Endothelial cell of umbilical vein (primary cell): ENCODE data around the gene CLEC16A. TPM values are rescaled to one million over a fixed set of nuclear protein-coding genes. Genes with fewer than 3 reads are reported as not detected.

ENCODE experiments used
- BruUV-seq: library from RNA; stranded (reverse); fragments of 400-500 nt; replicated peaks from 2 replicates; lab custom pipeline; 2021; lab: Mats Ljungman, UMichigan
- CTCF ChIA-PET: fragments of 300-600, 350-600 bp; sonication (Branson Sonifier 250); formaldehyde crosslinking; loops from one replicate; lab custom pipeline; 2021; ENCODE audit warnings: antibody characterized with exemption, inconsistent platforms; lab: Charles Lee
- POLR2A ChIA-PET: fragments of 300-600, 350-600 bp; sonication (Branson Sonifier 250); formaldehyde crosslinking; loops from one replicate; lab custom pipeline; 2021; ENCODE audit warnings: antibody characterized with exemption, inconsistent platforms; lab: Charles Lee
- DNase-seq: peaks from one replicate; pipeline ENCODE4 v3.0.0-alpha.2; 2011; ENCODE audit warnings: low read depth, low spot score
- FAIRE-seq: peaks from 2 replicates; lab custom pipeline; 2011; peaks lifted over from hg19 to GRCh38; lab: Jason Lieb, UNC
- H2AFZ ChIP-seq: 2 replicates; pipeline ENCODE4 v1.6.0; 2012; ENCODE audit warnings: low read depth, low read length, control low read depth, inconsistent platforms
- H3K27ac ChIP-seq: 2 replicates; pipeline ENCODE4 v1.5.1; 2011; ENCODE audit warnings: low read depth, mild to moderate bottlenecking, control low read depth, low read length, moderate library complexity; ENCODE audit not compliant: insufficient read depth
- H3K27me3 ChIP-seq, 2 experiments: 2 replicates each; pipeline versions ENCODE4 v1.6.0 to v1.6.1; 2011; ENCODE audit warnings: low read length in 2 of 2, mixed read lengths in 1 of 2; ENCODE audit not compliant: control insufficient read depth in 2 of 2, insufficient read depth in 2 of 2
- H3K36me3 ChIP-seq, 2 experiments: 2 replicates in 1 of 2; 3 replicates in 1 of 2; pipeline ENCODE4 v1.5.1; 2011; ENCODE audit warnings: low read length in 2 of 2, mild to moderate bottlenecking in 1 of 2, moderate library complexity in 1 of 2; ENCODE audit not compliant: control insufficient read depth in 2 of 2, insufficient read depth in 2 of 2; ENCODE audit errors: extremely low read depth in 1 of 2
- H3K4me1 ChIP-seq: 3 replicates; pipeline ENCODE4 v1.5.1; 2011; ENCODE audit warnings: mild to moderate bottlenecking, low read length; ENCODE audit not compliant: control insufficient read depth, insufficient read depth; ENCODE audit errors: extremely low read depth
- H3K4me2 ChIP-seq: 2 replicates; pipeline ENCODE4 v1.6.1; 2011; ENCODE audit warnings: low read length, control low read depth, mixed read lengths; ENCODE audit not compliant: insufficient read depth
- H3K4me3 ChIP-seq, 3 experiments: fragments of 200-600 bp in 1 of 3; sonication (generic), shearing (Covaris generic) in 1 of 3; replicated peaks in 1 of 3; 2 replicates each; pipeline ENCODE4 v1.5.1; 2011 to 2016; ENCODE audit warnings: control low read depth in 3 of 3, low read length in 3 of 3, mild to moderate bottlenecking in 2 of 3, inconsistent platforms in 1 of 3, low read depth in 1 of 3, moderate library complexity in 1 of 3; ENCODE audit not compliant: insufficient read depth in 1 of 3
- H3K79me2 ChIP-seq: 2 replicates; pipeline ENCODE4 v1.6.0; 2012; ENCODE audit warnings: low read length, inconsistent platforms; ENCODE audit not compliant: control insufficient read depth, insufficient read depth
- H3K9ac ChIP-seq: replicated peaks from 2 replicates; pipeline ENCODE3; 2011; ENCODE audit warnings: low read length, control low read depth; ENCODE audit not compliant: insufficient read depth; ENCODE audit errors: extremely low read depth
- H3K9me1 ChIP-seq: replicated peaks from 3 replicates; pipeline ENCODE4 v1.6.0; 2011; ENCODE audit warnings: mild to moderate bottlenecking, low read length; ENCODE audit not compliant: control insufficient read depth, insufficient read depth; ENCODE audit errors: extremely low read depth
- H3K9me3 ChIP-seq: replicated peaks from 2 replicates; pipeline ENCODE4 v1.5.1; 2012; ENCODE audit warnings: low read length, inconsistent platforms; ENCODE audit not compliant: control insufficient read depth, insufficient read depth
- H4K20me1 ChIP-seq: replicated peaks from 2 replicates; pipeline ENCODE3; 2011; ENCODE audit warnings: mild to moderate bottlenecking, low read length; ENCODE audit not compliant: control insufficient read depth, insufficient read depth; ENCODE audit errors: extremely low read depth
- EZH2 ChIP-seq: IDR thresholded peaks from 2 replicates; pipeline ENCODE4 v1.6.1; 2012; ENCODE audit warnings: borderline replicate concordance, low read depth, mild to moderate bottlenecking, moderate library complexity, low read length, inconsistent platforms; ENCODE audit not compliant: severe bottlenecking
- FOS ChIP-seq: IDR thresholded peaks from 2 replicates; pipeline ENCODE4 v1.6.1; 2011; ENCODE audit warnings: mild to moderate bottlenecking, low read length, moderate library complexity, borderline replicate concordance; ENCODE audit not compliant: insufficient read depth
- GATA2 ChIP-seq: IDR thresholded peaks from 2 replicates; pipeline ENCODE4 v1.7.0; 2011; ENCODE audit warnings: low read depth, mild to moderate bottlenecking, moderate library complexity, mixed read lengths, low read length; ENCODE audit not compliant: insufficient read length, insufficient read depth
- JUN ChIP-seq: IDR thresholded peaks from 2 replicates; pipeline ENCODE4 v1.6.1; 2011; ENCODE audit warnings: borderline replicate concordance, low read depth; ENCODE audit not compliant: insufficient read length, insufficient read depth
- MAX ChIP-seq: IDR thresholded peaks from 2 replicates; pipeline ENCODE4 v1.6.1; 2011; ENCODE audit not compliant: insufficient read depth, insufficient read length
- MYC ChIP-seq: IDR thresholded peaks from one replicate; pipeline ENCODE4 v1.6.1; 2011; ENCODE audit warnings: mild to moderate bottlenecking, low read depth, low read length
- POLR2A ChIP-seq: IDR thresholded peaks from 2 replicates; pipeline ENCODE4 v1.6.1; 2012; ENCODE audit warnings: low read depth, mild to moderate bottlenecking, control low read depth, low read length
- POLR2AphosphoS5 ChIP-seq: IDR thresholded peaks from 2 replicates; pipeline ENCODE4 v1.6.1; 2012; ENCODE audit warnings: low read depth, mild to moderate bottlenecking, control low read depth, low read length, moderate library complexity; ENCODE audit not compliant: insufficient read depth
- dilution Hi-C: fragments of 300-500 bp; cut with MboI; formaldehyde crosslinking; loops from one replicate; pipeline ENCODE4 v1.15.0; 2019; ENCODE audit warnings: low sequenced_read_pairs; ENCODE audit not compliant: extremely low pct_ligation_motif_present
- intact Hi-C: fragments of 100-400 bp; cut with micrococcal nuclease; formaldehyde crosslinking; loops from one replicate; pipeline ENCODE4 v1.10.0; 2022
- polyA plus RNA-seq, 4 experiments: library from polyadenylated mRNA; depleted of rRNA in 3 of 4; stranded (reverse) in 3 of 4; unstranded in 1 of 4; fragments of >200 nt; gene quantifications; 2 replicates each; pipeline versions ENCODE4 v1.2.1 to v1.2.3, GENCODE V29; 2011 to 2012; ENCODE audit warnings: missing spikeins in 1 of 4
- total RNA-seq: library from RNA; stranded (reverse); gene quantifications from 2 replicates; pipeline ENCODE4 v1.2.3, GENCODE V29; 2021
- TF ChIP-seq, protein P1 (sequence below), 2 donors: IDR thresholded peaks; 1 replicate in 1 of 2; 2 replicates in 1 of 2; pipeline ENCODE4 v1.5.1; 2011; ENCODE audit warnings: low read length in 2 of 2, mild to moderate bottlenecking in 2 of 2, moderate library complexity in 2 of 2, control low read depth in 1 of 2, inconsistent platforms in 1 of 2, low read depth in 1 of 2; ENCODE audit not compliant: insufficient read depth in 1 of 2; ENCODE audit errors: extremely low read depth in 1 of 2

The CLEC16A gene
- total and polyA plus RNA-seq, 2 donors (not counting 3 experiments of a cell fraction or from before 2014, with no cell fraction given): 11.4 to 23.3 TPM

GRCh38 chr16:10994571-10994970 lies 50.2 kb downstream of the CLEC16A start:
- no peak for TF ChIP-seq POLR2A
- TF ChIP-seq MYC: no peak
- no peak for TF ChIP-seq JUN
- no peak for TF ChIP-seq GATA2
- TF ChIP-seq EZH2: no peak
- TF ChIP-seq FOS: no peak
- no peak for TF ChIP-seq MAX
- TF ChIP-seq, protein P1, sequence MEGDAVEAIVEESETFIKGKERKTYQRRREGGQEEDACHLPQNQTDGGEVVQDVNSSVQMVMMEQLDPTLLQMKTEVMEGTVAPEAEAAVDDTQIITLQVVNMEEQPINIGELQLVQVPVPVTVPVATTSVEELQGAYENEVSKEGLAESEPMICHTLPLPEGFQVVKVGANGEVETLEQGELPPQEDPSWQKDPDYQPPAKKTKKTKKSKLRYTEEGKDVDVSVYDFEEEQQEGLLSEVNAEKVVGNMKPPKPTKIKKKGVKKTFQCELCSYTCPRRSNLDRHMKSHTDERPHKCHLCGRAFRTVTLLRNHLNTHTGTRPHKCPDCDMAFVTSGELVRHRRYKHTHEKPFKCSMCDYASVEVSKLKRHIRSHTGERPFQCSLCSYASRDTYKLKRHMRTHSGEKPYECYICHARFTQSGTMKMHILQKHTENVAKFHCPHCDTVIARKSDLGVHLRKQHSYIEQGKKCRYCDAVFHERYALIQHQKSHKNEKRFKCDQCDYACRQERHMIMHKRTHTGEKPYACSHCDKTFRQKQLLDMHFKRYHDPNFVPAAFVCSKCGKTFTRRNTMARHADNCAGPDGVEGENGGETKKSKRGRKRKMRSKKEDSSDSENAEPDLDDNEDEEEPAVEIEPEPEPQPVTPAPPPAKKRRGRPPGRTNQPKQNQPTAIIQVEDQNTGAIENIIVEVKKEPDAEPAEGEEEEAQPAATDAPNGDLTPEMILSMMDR (IDR thresholded peaks at IDR 0.05; ENCODE audit: extremely low read depth in 1 of 2, insufficient read depth in 1 of 2, low read depth in 1 of 2, low read length in 2 of 2): no peak
- no peak for TF ChIP-seq POLR2AphosphoS5
- ChIA-PET POLR2A (no interaction called here), CTCF (no interaction called here)
- no peak overlapping the region for H3K27ac ChIP-seq
- no peak overlapping the region for H2AFZ ChIP-seq
- no peak overlapping the region for H3K4me2 ChIP-seq
- H3K27me3 ChIP-seq: no peaks in the 10 kb centered on the region
- no peak overlapping the region for H3K4me3 ChIP-seq
- no peaks in the 10 kb centered on the region for H3K9me3 ChIP-seq
- BruUV-seq: no TSS peak
- intact Hi-C loops: no loop called here
- no peak overlapping the region for H3K9ac ChIP-seq
- H4K20me1 ChIP-seq: no peaks in the 10 kb centered on the region
- H3K9me1 ChIP-seq: no peaks in the 10 kb centered on the region
- peaks cover 15% of the 10 kb centered on the region for H3K4me1 ChIP-seq
- no peak for FAIRE-seq
- no peaks in the 10 kb centered on the region for H3K79me2 ChIP-seq
- no peak for DNase-seq
- dilution Hi-C loops: no loop called here
- peaks cover 2 to 3% of the 10 kb centered on the region in 2 experiments for H3K36me3 ChIP-seq
